ENCODE results near the gene DAD1.

- TF ChIP-seq CTCF (IDR thresholded peaks at IDR 0.05; ENCODE audit: insufficient read depth, low read length, poor library complexity, severe bottlenecking) (no peak), EZH2phosphoT487 (conservative IDR thresholded peaks at IDR 0.05; ENCODE audit: low read length) (no peak)
Measured at GRCh38 chr14:22549324-22549962, 39.6 kb downstream of the DAD1 start.
